Measurements from ENCODE around the gene EID3.

- TF ChIP-seq POLR2AphosphoS5 (IDR thresholded peaks at IDR 0.05) = no peak
- no peak for TF ChIP-seq CTCF (IDR thresholded peaks at IDR 0.05; ENCODE audit: poor library complexity, severe bottlenecking)
- TF ChIP-seq REST (IDR thresholded peaks at IDR 0.05; ENCODE audit: borderline replicate concordance) = no peak
- no peak for TF ChIP-seq RAD21 (conservative IDR thresholded peaks at IDR 0.05)
- no peak for TF ChIP-seq EP300 (conservative IDR thresholded peaks at IDR 0.05; ENCODE audit: poor library complexity, severe bottlenecking)
- TF ChIP-seq EZH2 (IDR thresholded peaks at IDR 0.05; ENCODE audit: borderline replicate concordance, insufficient read depth, low read length, poor library complexity, severe bottlenecking) = no peak
- TF ChIP-seq TAF1 (IDR thresholded peaks at IDR 0.05; ENCODE audit: low read depth) = no peak
- TF ChIP-seq SMC3 (conservative IDR thresholded peaks at IDR 0.05; ENCODE audit: poor library complexity) = no peak
- no peak for TF ChIP-seq MXI1 (conservative IDR thresholded peaks at IDR 0.05; ENCODE audit: poor library complexity, severe bottlenecking)
Observed at GRCh38 chr12:104315326-104316224, 12.0 kb downstream of the EID3 start.

All from neural cell (in vitro differentiated cells).